MG63 (cell line): Measurements from ENCODE around the gene LRRIQ4. TPM values are rescaled to one million over a fixed set of nuclear protein-coding genes. Genes with fewer than 3 reads are reported as not detected.
A peak's percentile ranks its signal among the peaks of the same experiment; 100 is the strongest.

Experiments used
- DNase-seq: peaks from one replicate; pipeline ENCODE4 v3.0.0-alpha.2; 2020
- H3K27me3 ChIP-seq: fragments of 250-450 bp; sonication (Bioruptor Pico); 2 replicates; pipeline ENCODE4 v1.5.1; 2020; ENCODE audit warnings: mild to moderate bottlenecking, moderate library complexity
- H3K36me3 ChIP-seq: fragments of 250-450 bp; sonication (Bioruptor Pico); 2 replicates; pipeline ENCODE4 v1.5.1; 2020; ENCODE audit warnings: mild to moderate bottlenecking, moderate library complexity
- H3K4me3 ChIP-seq: fragments of 250-450 bp; sonication (Bioruptor Pico); 2 replicates; pipeline ENCODE4 v1.5.1; 2020; ENCODE audit warnings: mild to moderate bottlenecking, moderate library complexity
- H3K9me3 ChIP-seq: fragments of 250-450 bp; sonication (Bioruptor Pico); 2 replicates; pipeline ENCODE4 v1.5.1; 2020; ENCODE audit warnings: mild to moderate bottlenecking, moderate library complexity
- total RNA-seq: library from RNA; depleted of rRNA; stranded (reverse); fragments of >200 nt; shearing (Covaris generic); gene quantifications from 2 replicates; pipeline ENCODE4 v1.2.3, GENCODE V29; 2014; ENCODE audit warnings: low replicate concordance

LRRIQ4 gene
- total RNA-seq, 1 experiment from 2014 or later = not detected

DNA sequence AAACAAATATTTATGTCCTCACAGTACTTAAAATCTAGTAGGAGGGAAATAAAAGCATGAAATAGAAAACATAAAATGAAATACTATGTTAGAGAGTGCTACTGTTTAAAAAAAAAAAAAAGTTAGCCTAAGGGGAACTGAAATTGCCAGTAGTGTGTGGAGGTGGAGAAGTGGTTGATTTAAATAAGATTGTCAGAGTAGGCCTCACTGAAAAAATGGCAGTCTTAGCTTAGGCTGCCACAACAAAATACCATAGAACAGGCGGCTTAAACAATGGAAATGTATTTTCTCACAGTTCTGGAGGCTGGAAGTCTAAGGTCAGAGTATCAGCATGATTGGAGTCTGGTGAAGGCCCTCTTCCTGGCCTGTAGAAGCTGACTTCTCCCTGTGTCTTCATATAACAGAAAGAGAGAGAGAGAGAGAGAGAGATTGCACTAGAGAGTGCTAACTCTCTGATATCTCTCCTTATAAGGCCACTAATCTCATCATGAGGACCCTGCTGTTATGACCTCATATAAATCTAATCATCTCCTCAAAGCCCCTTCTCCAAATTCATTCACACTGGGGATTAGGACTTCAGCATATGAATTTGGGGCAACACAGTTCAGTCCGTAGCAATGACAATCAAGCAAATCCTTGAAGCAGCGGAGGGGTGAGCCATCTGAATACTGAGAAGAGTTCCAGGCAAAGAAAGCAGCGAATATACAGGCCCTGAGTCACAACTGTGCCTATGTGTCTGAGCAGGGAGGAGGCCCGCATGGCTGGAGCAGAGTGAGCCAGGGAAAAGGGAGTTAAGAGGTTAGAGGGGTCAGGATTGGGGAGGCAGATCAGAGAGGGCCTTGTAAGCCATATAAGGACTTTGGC is 23.6 kb downstream of the LRRIQ4 start:
- H3K36me3 ChIP-seq = no peaks in the 10 kb centered on the region
- H3K9me3 ChIP-seq = no peaks in the 10 kb centered on the region
- DNase-seq = no peak
- no peak overlapping the region for H3K4me3 ChIP-seq
- no peaks in the 10 kb centered on the region for H3K27me3 ChIP-seq

DNA sequence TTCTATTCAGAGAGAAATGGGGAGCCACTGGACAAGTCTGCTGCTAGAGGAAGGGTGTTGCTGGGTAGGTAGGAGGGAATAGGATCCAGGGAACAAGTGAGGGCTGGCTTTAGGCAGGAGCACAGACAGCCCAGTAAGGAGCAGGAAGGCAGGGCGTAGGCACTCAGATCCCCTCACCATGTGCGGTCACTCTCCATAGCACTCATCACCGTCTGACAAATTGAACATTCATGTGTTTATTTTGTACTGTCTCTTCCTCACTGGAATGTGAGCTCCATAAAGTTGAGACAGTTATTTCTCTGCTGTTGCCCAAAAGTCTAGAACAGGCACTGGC is 24.2 kb downstream of the LRRIQ4 start:
- Histone ChIP-seq H3K4me3 (no peak overlapping the region), H3K9me3 (no peaks in the 10 kb centered on the region), H3K36me3 (no peaks in the 10 kb centered on the region), H3K27me3 (no peaks in the 10 kb centered on the region)
- no peak for DNase-seq

DNA sequence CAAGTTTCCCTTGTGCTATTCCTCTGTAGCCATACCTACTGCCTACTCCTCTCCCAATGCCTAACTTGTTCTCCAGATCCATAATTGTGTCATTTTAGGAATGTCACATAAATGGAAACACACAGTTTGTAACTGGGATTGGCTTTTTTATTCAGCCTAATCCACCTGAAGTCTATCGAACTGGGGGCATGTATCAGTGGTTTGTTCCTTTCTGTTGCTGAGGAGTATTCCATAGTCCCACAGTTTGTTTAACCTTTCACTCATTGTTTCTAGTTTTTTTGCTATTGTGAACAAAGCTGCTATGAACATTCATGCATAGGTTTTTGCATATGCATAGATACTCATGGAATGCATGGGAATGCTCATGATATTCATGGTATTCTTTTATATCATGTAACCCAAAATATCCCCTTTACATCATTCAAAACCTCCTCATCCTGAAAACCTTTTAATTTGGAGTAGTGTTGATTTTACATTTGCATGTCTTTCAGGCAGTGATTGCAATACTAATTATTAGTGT is 25.9 kb downstream of the LRRIQ4 start:
- no peak for DNase-seq
- Histone ChIP-seq H3K36me3 (no peaks in the 10 kb centered on the region), H3K9me3 (no peaks in the 10 kb centered on the region), H3K27me3 (no peaks in the 10 kb centered on the region), H3K4me3 (no peak overlapping the region)

DNA sequence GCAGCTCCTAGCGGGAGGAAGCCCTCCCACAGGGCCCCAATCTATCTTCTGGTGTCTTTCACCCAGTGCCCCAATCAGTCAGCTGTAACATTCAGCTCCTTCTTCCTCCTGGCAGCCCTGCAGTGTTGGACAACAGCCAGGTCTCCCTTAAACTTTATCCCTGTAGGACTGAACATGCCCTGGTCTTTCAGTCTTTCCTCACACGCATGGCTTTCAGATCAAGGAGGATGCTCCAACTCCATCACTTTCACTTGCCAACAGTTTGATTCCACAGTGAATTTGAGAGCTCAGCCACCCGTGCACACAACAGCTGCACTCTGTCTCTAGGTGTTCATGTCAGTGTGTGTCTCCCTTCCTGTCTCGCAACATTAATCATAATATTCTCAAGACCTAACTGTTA is 28.5 kb downstream of the LRRIQ4 start:
- H3K27me3 ChIP-seq = no peaks in the 10 kb centered on the region
- H3K36me3 ChIP-seq = no peaks in the 10 kb centered on the region
- H3K4me3 ChIP-seq = no peak overlapping the region
- H3K9me3 ChIP-seq = no peaks in the 10 kb centered on the region
- DNase-seq = peak; percentile 10

DNA sequence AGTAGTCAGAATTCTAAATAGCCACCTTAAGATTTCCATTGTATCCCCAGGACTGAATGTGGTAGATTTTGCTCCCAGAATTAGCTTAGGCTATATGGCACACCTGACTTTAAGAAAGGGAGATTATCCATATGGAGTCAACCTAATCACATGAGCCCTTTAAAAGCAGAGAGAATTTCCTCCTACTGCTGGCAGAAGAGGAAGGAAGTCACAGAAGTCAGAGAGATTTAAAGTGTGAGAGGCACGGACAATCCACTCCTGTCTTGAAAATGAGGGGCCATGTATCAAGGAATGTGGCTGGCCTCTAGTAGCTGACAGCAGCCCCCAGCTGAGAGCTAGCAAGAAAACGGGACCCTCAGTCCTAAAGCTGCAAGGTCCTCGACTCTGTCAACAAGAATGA is 30.3 kb downstream of the LRRIQ4 start:
- no peaks in the 10 kb centered on the region for H3K36me3 ChIP-seq
- no peaks in the 10 kb centered on the region for H3K27me3 ChIP-seq
- H3K9me3 ChIP-seq = no peaks in the 10 kb centered on the region
- no peak for DNase-seq
- H3K4me3 ChIP-seq = no peak overlapping the region

DNA sequence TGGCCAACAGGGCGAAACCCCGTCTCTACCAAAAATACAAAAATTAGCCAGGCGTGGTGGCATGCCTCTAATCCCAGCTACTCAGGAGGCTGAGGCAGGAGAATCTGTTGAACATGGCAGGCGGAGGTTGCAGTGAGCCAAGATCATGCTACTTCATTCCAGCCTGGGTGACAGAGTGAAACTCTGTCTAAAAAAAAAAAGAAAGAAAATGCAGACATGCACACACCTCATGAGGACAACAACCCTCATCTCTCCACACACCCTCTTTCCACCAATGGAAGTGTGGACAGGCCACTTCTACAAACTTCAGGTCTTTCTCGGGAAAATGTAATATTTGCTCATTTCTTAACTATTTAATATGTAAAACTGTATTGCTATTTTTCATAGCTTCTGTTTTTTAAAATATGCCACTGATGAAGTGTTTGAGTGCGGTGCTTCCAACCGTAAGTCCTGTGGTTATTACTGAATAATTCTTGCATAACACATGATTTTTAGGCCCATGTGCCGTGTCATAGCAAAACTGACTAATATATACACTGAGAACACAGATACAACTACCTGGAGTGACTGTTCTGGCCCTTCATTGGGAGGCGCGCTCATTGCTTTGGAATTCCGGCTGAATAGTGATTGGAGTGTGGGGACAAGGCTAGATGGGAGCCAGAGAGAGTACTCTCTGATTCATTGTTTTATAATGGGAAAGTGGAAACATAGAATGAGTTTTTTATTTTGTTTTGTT is 34.0 kb downstream of the LRRIQ4 start:
- H3K27me3 ChIP-seq = no peaks in the 10 kb centered on the region
- H3K9me3 ChIP-seq = no peaks in the 10 kb centered on the region
- DNase-seq = peak; percentile 96
- no peaks in the 10 kb centered on the region for H3K36me3 ChIP-seq
- no peak overlapping the region for H3K4me3 ChIP-seq

DNA sequence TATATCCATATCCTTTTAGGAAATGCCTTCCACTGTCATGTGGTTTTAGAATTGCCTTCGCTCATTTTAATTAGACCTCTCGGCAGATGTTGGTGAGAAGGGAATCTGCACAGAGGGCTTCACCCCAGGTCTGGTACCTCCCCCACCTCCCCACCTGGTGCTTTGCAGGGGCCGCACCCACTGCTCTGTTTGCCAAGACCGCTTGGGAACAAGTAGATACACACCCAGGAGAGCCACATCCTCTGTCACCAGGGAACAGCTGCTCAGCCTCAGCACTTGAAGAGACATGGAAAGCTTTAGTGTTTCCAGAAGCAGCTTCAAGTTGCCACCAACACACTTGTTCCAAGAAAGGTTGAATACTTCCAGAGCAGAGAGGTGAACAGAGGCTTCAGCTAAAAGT is 35.2 kb downstream of the LRRIQ4 start:
- no peak for DNase-seq
- H3K9me3 ChIP-seq = no peaks in the 10 kb centered on the region
- H3K36me3 ChIP-seq = no peaks in the 10 kb centered on the region
- H3K27me3 ChIP-seq = no peaks in the 10 kb centered on the region
- H3K4me3 ChIP-seq = no peak overlapping the region

DNA sequence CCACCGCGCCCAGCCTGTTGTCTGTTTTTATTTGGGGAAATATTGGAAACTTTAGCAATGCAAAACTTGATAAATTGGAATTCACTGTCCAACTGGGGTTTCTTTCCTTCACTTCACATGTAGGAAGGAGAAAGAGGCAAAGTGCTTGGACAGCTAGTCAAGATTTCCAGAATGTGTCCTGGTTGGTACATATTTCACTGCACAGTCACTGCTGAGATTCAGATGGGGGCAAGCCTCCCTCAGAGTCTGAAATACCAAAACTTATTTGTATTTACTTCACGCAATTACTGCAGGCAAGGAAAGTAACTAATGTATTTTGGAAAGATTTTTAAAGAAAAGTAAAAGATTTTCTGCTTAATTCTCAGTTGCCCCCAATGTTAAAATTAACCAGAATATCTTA is 36.1 kb downstream of the LRRIQ4 start:
- no peaks in the 10 kb centered on the region for H3K9me3 ChIP-seq

DNA sequence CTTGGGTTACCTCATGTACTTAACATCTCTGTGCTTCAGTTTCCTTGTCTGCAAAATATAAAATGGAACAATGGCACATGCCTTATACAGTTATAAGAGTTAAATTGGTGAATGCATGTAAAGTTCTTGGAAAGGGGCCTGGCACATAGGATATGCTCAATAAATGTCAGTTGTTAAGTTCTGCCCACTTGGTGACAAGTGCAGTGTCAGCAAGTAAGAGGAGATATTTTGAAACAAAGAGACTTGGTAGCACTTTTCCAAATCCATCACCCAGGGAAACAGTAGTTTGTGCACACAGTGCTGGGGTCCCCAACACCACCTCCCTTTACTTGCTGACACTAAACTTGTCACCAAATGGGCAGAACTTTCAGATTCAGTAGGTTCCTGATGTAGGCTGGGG is 37.9 kb downstream of the LRRIQ4 start:
- H3K27me3 ChIP-seq = peaks cover 2% of the 10 kb centered on the region; the same call in 1 of the 2 replicates
- DNase-seq = no peak
- H3K9me3 ChIP-seq = no peaks in the 10 kb centered on the region
- no peak overlapping the region for H3K4me3 ChIP-seq
- H3K36me3 ChIP-seq = no peaks in the 10 kb centered on the region

More for the DNA sequence above, 36.1 kb downstream of the LRRIQ4 start:
- H3K27me3 ChIP-seq = no peaks in the 10 kb centered on the region
- H3K36me3 ChIP-seq = no peaks in the 10 kb centered on the region
- no peak overlapping the region for H3K4me3 ChIP-seq
- DNase-seq = no peak

DNA sequence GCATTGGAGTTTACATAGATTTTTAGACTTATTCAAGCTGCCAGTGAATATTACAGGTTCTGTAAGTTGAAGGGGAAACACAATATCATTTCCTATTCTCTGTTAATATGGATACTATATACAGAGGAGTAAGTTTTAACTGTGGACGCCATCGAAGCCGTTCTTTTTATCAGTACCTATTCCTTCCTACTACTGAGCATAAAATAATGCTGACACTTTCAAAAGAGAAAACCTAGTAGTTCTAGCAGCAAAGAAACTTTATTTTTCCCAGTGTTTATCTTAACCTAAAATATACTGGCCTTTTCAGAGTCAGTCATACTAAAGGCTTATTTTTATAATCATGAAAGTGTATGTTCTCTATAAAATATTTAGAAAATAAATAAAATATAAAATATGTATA is 42.8 kb downstream of the LRRIQ4 start:
- no peak for DNase-seq
- no peaks in the 10 kb centered on the region for H3K9me3 ChIP-seq
- H3K4me3 ChIP-seq = no peak overlapping the region
- H3K36me3 ChIP-seq = no peaks in the 10 kb centered on the region
- peaks cover 2% of the 10 kb centered on the region; the same call in 1 of the 2 replicates for H3K27me3 ChIP-seq

DNA sequence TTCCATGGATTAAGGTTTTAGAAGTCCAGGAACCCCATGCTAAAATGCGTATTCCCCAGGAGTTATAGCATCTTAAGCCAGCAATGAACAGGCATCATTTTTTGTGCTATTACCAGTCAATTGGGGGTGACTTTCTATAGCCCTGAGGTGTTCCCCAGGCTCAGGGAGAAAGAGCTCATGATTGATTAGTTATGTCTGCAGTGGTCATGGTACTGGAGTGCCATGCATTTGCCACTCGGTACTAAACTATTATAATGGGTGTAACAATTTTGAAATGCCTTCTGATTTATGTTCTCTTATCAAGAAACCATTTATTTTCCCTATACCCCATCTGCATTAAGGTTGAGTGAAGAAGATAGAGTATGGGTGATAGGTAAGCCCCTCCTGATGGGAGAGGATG is 45.1 kb downstream of the LRRIQ4 start:
- Histone ChIP-seq H3K9me3 (no peaks in the 10 kb centered on the region), H3K27me3 (peaks cover 2% of the 10 kb centered on the region; the same call in 1 of the 2 replicates), H3K36me3 (no peaks in the 10 kb centered on the region), H3K4me3 (no peak overlapping the region)
- no peak for DNase-seq

DNA sequence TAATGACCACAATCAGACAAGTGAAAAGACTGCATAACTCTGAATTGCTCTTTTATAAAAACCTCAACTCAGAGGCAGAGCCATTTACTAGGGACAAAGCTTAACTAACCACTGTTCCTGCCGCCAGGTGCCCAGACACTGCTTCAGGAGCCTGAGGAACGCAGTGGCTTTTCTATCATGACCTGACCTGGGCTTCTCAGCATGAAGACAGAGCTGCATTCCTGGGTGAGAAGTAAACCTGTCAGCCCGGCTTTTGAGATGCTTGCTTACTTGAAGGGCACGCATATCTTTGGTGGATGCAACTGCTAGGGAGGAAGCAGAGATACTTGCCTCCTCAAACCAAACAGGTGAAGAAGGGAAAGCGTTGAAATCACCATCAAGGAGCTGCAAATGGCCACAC is 49.2 kb downstream of the LRRIQ4 start:
- Histone ChIP-seq H3K27me3 (no peaks in the 10 kb centered on the region; the same call in 1 of the 2 replicates), H3K4me3 (no peak overlapping the region), H3K36me3 (no peaks in the 10 kb centered on the region), H3K9me3 (no peaks in the 10 kb centered on the region)
- no peak for DNase-seq

DNA sequence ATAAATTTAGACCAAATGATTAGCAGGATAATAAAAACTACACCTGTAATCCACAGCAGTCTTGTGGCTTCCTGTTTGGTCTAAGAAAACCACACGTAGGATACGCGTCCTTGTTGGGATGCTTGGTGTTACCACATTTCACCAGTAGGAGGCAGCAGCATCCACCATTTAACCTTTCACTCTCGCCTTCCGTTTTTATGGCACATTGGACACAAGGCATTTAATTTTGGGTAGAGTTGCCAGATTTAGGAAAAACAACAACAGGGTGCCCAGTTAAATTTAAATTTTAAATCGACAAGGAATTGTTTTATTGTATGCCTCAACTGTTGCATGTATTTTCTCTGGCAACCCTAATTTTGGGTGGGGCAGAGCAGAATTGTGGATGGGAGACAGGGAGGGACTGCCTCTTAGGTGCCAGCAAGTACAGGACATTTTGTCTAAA is 50.8 kb downstream of the LRRIQ4 start:
- peak; percentile 38 for DNase-seq
- no peaks in the 10 kb centered on the region for H3K36me3 ChIP-seq

DNA sequence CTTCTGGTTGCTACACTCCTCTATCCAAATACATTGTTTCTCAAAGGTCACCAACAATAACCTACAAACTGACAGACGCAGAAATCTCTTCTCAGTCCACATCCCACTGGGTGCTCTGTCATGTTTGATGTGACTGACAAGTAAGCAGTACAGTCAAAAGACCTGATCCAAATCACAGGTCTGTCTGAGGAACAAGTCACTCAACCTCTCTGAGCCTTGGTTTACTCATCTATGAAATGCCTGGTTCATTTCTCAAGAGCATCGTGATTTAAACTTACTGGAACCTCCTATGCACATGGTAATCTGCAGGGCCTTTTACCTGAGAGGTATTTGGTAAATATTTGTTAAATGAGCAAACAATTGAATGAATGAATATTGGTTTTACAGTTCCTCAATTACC is 51.6 kb downstream of the LRRIQ4 start:
- Histone ChIP-seq H3K36me3 (no peaks in the 10 kb centered on the region), H3K9me3 (no peaks in the 10 kb centered on the region), H3K27me3 (no peaks in the 10 kb centered on the region; the same call in none of the 2 replicates), H3K4me3 (no peak overlapping the region)
- no peak for DNase-seq

More for the DNA sequence above, 50.8 kb downstream of the LRRIQ4 start:
- H3K4me3 ChIP-seq = no peak overlapping the region
- no peaks in the 10 kb centered on the region for H3K9me3 ChIP-seq
- no peaks in the 10 kb centered on the region; the same call in none of the 2 replicates for H3K27me3 ChIP-seq

DNA sequence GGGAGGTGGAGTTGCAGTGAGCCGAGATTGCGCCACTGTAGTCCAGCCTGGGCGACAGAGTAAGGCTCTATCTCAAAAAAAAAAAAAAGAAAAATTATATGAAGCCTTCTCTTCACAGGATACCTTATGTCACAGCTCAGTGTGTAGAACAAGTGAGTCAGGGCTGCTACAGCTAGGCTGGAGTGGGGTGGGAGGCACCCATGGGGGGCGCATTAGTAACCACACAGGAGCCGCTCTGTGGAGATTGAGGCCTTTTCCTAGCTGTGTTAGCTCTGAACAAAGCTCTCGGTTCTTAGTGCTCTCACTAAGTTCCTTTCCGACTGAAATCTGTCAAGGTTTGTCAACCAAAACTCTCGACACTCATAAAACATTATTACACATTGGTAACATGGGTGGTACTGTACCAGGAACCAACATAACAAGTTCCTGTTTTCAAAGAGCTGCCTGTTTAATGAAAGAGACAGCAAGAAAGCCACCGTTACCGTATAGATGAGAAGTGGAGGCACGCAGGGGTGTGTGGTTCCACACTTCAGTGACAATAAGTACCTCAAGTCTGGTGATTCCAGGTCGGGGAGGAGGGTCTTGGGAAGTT is 52.6 kb downstream of the LRRIQ4 start:
- Histone ChIP-seq H3K36me3 (no peaks in the 10 kb centered on the region), H3K9me3 (no peaks in the 10 kb centered on the region), H3K27me3 (no peaks in the 10 kb centered on the region; the same call in 1 of the 2 replicates), H3K4me3 (no peak overlapping the region)
- DNase-seq = no peak

DNA sequence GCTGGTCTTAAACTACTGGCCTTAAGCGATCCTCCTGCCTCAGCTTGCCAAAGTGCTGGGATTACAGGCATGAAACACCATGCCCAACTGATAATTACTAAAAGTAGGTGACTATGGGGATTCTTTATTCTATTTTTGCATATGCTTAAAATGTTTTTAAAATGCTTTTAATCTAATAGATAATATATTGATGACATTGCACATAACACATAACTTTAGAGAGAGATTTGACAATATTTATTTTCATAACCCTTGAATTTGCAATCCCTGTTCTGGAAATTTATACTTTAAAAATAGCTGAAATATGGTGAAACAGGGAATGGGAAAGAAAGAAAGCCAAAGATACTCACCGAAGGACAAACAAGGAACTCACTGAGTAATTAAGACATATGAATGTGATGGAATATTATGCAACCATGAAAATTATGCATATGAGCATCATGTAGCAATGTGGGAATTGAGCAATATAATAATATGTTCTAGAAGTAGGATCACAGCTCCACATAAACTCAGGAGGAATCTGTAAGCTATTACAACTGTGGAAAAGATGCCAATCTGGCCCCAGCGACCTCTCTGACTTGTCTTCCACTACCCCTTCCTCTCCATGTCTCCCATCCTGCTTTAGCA is 55.0 kb downstream of the LRRIQ4 start:
- Histone ChIP-seq H3K4me3 (no peak overlapping the region), H3K36me3 (no peaks in the 10 kb centered on the region), H3K27me3 (no peaks in the 10 kb centered on the region; the same call in 1 of the 2 replicates), H3K9me3 (no peaks in the 10 kb centered on the region)
- no peak for DNase-seq

DNA sequence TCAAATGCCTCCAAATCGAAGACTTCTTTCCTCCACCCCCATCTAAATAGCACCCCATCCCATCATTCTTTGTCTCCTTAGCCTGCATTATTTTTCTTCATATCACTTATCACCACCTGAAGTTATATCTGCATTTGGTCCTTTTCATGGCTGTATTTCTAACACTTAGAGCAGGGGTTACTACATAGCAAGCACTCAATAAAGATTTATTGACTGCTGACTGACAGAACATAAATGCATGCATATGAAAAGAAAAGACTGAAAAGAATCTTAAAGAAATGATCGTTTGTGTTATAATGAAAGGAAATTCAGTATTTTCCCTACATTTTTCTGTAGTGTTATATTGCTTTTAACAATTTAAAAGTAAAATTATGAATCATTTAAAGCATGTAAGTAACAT is 55.7 kb downstream of the LRRIQ4 start:
- Histone ChIP-seq H3K9me3 (no peaks in the 10 kb centered on the region), H3K36me3 (no peaks in the 10 kb centered on the region), H3K4me3 (no peak overlapping the region), H3K27me3 (no peaks in the 10 kb centered on the region; the same call in 1 of the 2 replicates)
- no peak for DNase-seq
